UCSD-AML1 (cell line): ENCODE measurements around the gene KXD1.
A peak's percentile ranks its signal among the peaks of the same experiment; 100 is the strongest.
"Not testable (repeated sequence)": the region's sequence is repeated elsewhere in the genome, so short reads cannot be mapped to it uniquely, and the experiment has no call there.

ENCODE experiments used
- DNase-seq: peaks from one replicate; lab custom pipeline; 2025; ENCODE audit not compliant: unreplicated experiment; lab: John Stamatoyannopoulos, UW

KXD1 gene

GRCh38 chr19:18557411-18558201, at the start of gene KXD1:
Gene KXD1 (plus strand): TSS chr19:18557870. CDS start chr19:18562057, 4,187 bp downstream.
- DNase-seq, result peak; percentile 96

- no peak for DNase-seq
Measured at GRCh38 chr19:18508585-18508984, 49.1 kb upstream of the KXD1 start.

GRCh38 chr19:18510216-18510615, 47.5 kb upstream of the KXD1 start:
- DNase-seq, result no peak

- no peak for DNase-seq
Measured at GRCh38 chr19:18513868-18514267, 43.8 kb upstream of the KXD1 start.

GRCh38 chr19:18514800-18515682, 42.6 kb upstream of the KXD1 start:
- DNase-seq, result no peak

- no peak for DNase-seq
Measured at GRCh38 chr19:18515959-18516358, 41.7 kb upstream of the KXD1 start.

GRCh38 chr19:18517606-18518005, 40.1 kb upstream of the KXD1 start:
- DNase-seq, result no peak

GRCh38 chr19:18518639-18519038, 39.0 kb upstream of the KXD1 start:
- no peak for DNase-seq

GRCh38 chr19:18519962-18520847, 37.5 kb upstream of the KXD1 start:
- DNase-seq, result peak; percentile 53

GRCh38 chr19:18520848-18521691, 36.6 kb upstream of the KXD1 start:
- DNase-seq, result peak; percentile 46

- no peak for DNase-seq
Measured at GRCh38 chr19:18521692-18522123, 36.0 kb upstream of the KXD1 start, which contains the start of gene ELL. Gene ELL (minus strand): TSS chr19:18522070. CDS start chr19:18522055, 15 bp downstream.

GRCh38 chr19:18522124-18522861, 35.4 kb upstream of the KXD1 start:
- peak; percentile 100 for DNase-seq

GRCh38 chr19:18522862-18523440, 34.7 kb upstream of the KXD1 start:
- DNase-seq, result not testable (repeated sequence)

GRCh38 chr19:18523841-18524240, 33.8 kb upstream of the KXD1 start:
- no peak for DNase-seq

- no peak for DNase-seq
Measured at GRCh38 chr19:18526316-18526715, 31.4 kb upstream of the KXD1 start.

- DNase-seq, result no peak
Measured at GRCh38 chr19:18529782-18530181, 27.9 kb upstream of the KXD1 start.

GRCh38 chr19:18531485-18531884, 26.2 kb upstream of the KXD1 start:
- no peak for DNase-seq

- DNase-seq, result no peak
Measured at GRCh38 chr19:18532168-18532890, 25.3 kb upstream of the KXD1 start.
